NB4 (cell line): ENCODE measurements around the gene PILRA.

Experiments
- DNase-seq: peaks from one replicate; pipeline ENCODE4 v3.0.0; 2010; ENCODE audit warnings: low read depth
- H3K4me3 ChIP-seq: one replicate; pipeline ENCODE4 v1.5.1; 2011; ENCODE audit warnings: mild to moderate bottlenecking, low read depth, low read length, moderate library complexity
- MYC ChIP-seq: IDR thresholded peaks from 2 replicates; pipeline ENCODE4 v1.6.1; 2011; ENCODE audit warnings: low read depth, low read length
- POLR2A ChIP-seq: IDR thresholded peaks from 2 replicates; pipeline ENCODE4 v1.6.1; 2011; ENCODE audit warnings: mild to moderate bottlenecking; ENCODE audit not compliant: insufficient read length; ENCODE audit errors: extremely low read depth
- TF ChIP-seq, protein P1 (sequence below): IDR thresholded peaks from one replicate; pipeline ENCODE4 v1.5.1; 2012; ENCODE audit warnings: low read depth, low read length
- TF ChIP-seq, protein P2 (sequence below): IDR thresholded peaks from 2 replicates; pipeline ENCODE4 v1.6.1; 2011; ENCODE audit warnings: low read depth, low read length

PILRA gene

DNA sequence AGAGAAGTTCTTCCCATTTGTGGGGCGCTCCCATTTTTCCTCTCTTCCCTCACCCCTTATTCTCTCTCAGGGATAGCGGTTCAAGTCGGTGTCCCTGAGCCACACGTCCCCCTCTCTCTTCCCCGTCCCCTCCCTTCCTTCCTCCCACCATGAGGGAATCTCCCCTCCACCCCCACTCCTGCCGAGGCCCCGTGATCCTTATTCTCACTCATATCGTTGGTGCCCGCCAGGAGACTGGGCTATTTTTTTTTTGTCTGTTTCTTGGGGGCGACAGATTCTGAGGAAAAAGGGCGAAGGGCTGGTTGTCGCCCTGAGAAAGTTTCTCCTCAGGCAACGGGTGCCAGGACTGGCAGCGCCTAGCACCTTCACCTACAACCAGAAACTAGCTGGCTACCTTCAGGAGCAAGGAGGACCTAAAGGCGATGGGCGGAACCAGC is 54.5 kb downstream of the PILRA start:
- no peak for DNase-seq
- TF ChIP-seq MYC (no peak), POLR2A (no peak)
- TF ChIP-seq, protein P1, sequence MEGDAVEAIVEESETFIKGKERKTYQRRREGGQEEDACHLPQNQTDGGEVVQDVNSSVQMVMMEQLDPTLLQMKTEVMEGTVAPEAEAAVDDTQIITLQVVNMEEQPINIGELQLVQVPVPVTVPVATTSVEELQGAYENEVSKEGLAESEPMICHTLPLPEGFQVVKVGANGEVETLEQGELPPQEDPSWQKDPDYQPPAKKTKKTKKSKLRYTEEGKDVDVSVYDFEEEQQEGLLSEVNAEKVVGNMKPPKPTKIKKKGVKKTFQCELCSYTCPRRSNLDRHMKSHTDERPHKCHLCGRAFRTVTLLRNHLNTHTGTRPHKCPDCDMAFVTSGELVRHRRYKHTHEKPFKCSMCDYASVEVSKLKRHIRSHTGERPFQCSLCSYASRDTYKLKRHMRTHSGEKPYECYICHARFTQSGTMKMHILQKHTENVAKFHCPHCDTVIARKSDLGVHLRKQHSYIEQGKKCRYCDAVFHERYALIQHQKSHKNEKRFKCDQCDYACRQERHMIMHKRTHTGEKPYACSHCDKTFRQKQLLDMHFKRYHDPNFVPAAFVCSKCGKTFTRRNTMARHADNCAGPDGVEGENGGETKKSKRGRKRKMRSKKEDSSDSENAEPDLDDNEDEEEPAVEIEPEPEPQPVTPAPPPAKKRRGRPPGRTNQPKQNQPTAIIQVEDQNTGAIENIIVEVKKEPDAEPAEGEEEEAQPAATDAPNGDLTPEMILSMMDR = no peak
- TF ChIP-seq, protein P2, sequence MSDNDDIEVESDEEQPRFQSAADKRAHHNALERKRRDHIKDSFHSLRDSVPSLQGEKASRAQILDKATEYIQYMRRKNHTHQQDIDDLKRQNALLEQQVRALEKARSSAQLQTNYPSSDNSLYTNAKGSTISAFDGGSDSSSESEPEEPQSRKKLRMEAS = no peak
- H3K4me3 ChIP-seq = no peak overlapping the region

DNA sequence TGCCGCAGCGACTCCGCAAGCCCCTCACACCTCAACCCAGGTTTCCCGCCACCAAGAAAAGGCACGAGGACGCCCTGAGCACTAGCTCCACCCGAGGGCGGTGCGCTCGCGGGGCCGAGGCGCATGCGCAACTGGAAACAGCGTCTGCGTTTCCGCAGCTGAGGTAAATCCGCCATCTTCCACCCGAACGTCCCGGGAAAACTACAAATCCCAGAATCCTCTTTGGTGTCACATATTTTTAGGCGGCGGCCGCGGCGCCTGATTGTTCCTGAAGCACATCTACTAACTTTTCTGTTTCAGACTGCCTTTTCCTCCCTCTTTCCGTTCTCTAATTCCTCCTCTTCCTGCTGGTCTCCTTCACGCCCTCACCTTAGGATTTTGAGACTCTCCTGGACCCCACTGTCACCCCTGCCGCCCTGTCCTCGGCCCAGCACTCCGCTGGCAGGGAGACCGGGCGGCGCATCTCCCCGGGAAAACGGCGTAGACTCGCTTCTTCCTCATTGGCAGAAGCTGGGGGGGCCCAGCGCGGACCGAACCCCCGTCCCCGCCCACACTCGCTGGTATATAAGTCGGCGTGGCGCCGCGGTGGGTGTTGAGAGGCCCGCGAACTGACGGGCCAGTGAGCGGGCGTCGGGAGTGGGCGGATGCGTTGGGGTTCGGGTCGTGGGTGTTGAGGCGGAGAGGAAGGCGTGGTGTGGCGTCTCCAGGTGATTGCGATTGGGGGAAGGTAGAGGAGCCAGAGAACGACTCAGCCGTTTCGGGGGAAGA is 55.1 kb downstream of the PILRA start, which contains the start of gene ZCWPW1:
ZCWPW1 (minus strand) TSS at position 505 of the 768 bp plus-strand sequence. CDS start 8,054 bp downstream, outside the sequence.
- peak within 1 kb of the TSS; percentile 94 for H3K4me3 ChIP-seq
- TF ChIP-seq, protein P2 = peak; percentile 98
- TF ChIP-seq MYC (peak; percentile 87), POLR2A (peak; percentile 100)
- TF ChIP-seq, protein P1 = no peak
- DNase-seq = peak; percentile 99

DNA sequence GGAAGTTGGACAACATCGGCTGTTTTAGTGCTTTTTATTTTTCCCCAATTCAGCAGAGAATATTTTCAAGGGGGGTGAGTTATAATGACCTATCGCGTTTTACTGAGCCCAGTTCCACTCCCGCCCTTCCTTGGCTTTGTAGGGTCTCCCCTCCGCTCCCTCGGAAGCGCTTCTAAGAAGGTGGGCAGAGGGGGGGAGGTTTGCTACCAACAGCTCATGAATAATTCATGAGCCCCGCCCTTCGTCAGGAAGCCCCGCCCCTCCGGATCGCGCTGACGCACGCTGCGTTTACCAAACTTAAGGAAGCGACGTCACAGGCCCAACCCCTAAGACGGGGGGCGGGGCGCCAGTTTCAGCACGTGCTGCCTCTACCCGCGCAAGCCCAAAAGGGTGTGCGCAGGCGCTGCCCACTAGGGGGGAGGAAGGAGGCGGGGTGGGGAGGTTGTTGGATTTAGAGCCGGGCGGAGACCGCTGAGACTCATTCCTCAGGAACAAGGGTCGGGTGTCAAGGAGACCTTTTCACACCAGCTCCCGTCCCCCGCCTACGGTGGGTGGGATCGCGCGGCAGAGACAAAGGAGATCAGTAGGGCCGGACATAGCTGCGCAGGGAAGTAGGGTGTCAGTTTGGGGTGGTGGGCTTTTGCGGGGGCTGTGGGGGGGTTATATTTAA is 55.8 kb downstream of the PILRA start:
- peak; percentile 100 for DNase-seq
- peak overlapping the region; percentile 94 for H3K4me3 ChIP-seq
- TF ChIP-seq, protein P1 = no peak
- TF ChIP-seq POLR2A (peak; percentile 96), MYC (peak; percentile 99)
- TF ChIP-seq, protein P2 = peak; percentile 99

DNA sequence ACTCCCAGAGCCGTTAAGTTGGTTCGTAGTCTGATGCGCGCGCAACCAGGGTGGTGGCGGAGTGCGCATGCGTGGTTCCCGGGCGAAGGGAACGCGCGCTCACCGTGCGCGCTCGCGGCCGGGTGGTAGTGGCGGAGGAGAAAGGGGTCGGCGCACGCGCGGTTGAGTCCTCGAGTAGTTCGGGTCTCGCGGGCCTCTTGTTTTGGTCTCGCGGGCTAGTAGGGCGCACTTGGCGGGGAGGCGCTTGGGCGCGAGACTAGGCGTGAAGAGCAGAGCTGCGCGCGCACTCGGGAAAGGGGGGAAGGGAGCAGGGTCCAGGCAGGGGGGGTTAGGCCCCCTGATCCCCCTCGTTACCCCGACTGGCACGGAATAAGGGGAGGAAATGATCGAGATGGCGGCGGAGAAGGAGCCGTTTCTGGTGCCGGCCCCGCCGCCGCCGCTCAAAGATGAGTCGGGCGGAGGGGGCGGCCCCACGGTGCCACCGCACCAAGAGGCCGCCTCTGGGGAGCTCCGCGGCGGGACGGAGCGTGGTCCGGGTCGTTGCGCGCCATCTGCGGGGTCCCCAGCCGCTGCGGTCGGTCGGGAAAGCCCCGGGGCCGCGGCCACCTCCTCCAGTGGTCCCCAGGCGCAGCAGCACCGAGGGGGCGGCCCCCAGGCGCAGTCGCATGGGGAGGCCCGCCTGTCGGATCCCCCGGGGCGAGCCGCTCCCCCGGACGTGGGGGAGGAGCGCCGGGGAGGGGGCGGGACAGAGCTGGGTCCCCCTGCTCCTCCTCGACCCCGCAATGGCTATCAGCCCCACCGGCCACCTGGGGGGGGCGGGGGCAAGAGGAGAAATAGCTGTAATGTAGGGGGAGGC is 56.6 kb downstream of the PILRA start, which contains the start of gene MEPCE:
MEPCE (plus strand) TSS at position 195 of the 856 bp plus-strand sequence; CDS start at position 383, 188 bp downstream.
- peak; percentile 95 for DNase-seq
- peak within 1 kb of the TSS; percentile 94 for H3K4me3 ChIP-seq
- TF ChIP-seq, protein P2 = peak; percentile 50
- TF ChIP-seq POLR2A (peak; percentile 58), MYC (peak; percentile 68)
- TF ChIP-seq, protein P1 = no peak

DNA sequence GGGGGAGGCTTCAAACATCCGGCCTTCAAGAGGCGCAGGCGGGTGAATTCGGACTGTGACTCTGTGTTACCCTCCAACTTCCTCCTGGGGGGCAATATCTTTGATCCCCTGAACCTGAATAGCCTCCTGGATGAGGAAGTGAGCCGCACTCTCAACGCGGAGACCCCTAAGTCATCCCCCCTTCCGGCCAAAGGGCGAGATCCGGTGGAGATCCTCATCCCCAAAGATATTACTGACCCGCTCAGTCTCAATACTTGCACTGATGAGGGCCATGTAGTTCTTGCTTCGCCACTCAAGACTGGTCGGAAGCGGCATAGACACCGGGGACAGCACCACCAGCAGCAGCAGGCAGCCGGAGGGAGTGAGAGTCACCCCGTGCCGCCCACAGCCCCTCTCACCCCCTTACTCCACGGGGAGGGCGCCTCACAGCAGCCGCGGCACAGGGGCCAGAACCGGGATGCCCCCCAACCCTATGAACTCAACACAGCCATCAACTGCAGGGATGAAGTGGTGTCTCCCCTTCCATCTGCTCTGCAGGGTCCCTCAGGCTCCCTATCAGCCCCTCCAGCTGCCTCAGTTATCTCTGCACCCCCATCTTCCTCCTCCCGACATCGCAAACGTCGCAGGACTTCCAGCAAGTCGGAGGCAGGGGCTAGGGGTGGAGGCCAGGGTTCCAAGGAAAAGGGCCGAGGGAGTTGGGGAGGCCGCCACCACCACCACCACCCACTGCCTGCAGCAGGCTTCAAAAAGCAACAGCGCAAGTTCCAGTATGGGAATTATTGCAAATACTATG is 57.4 kb downstream of the PILRA start:
- no peak for DNase-seq
- TF ChIP-seq, protein P2 = peak; percentile 58; the same call in 1 of the 2 replicates
- no peak for TF ChIP-seq MYC
- peak overlapping the region; percentile 83 for H3K4me3 ChIP-seq
